ENCODE data around the gene TSC22D1. TPM values are rescaled to one million over a fixed set of nuclear protein-coding genes. Genes with fewer than 3 reads are reported as not detected.

The TSC22D1 gene
- total and polyA plus RNA-seq, 12 donors = 28.5 to 113 (median 59.8) TPM

- Histone ChIP-seq H3K4me1 (replicated peaks in 1 of 2) (no peaks in the 10 kb centered on the region), H3K36me3 (replicated peaks in 1 of 2) (no peaks in the 10 kb centered on the region), H3K9me3 (replicated peaks in 1 of 3) (no peaks in the 10 kb centered on the region), H3K27ac (no peak overlapping the region), H3K4me3 (no peak overlapping the region), H3K27me3 (no peaks in the 10 kb centered on the region)
- intact Hi-C loops (cut with DNase I) = no loop called here
- no peak for DNase-seq
- TF ChIP-seq CTCF (IDR thresholded peaks at IDR 0.05) (no peak), POLR2A (IDR thresholded peaks at IDR 0.05) (no peak)
These were observed 43.9 kb upstream of the TSC22D1 start for GRCh38 chr13:44620057-44620456.

- intact Hi-C loops (cut with DNase I) = no loop called here
- 82 to 96% (median 90%) methylated on average over 1 of the region's 1 CpG for WGBS, 4 donors
- DNase-seq = no peak
- Histone ChIP-seq H3K36me3 (replicated peaks in 1 of 2) (no peaks in the 10 kb centered on the region), H3K27me3 (no peaks in the 10 kb centered on the region), H3K27ac (no peak overlapping the region), H3K9me3 (replicated peaks in 1 of 3) (no peaks in the 10 kb centered on the region), H3K4me3 (no peak overlapping the region), H3K4me1 (replicated peaks in 1 of 2) (no peaks in the 10 kb centered on the region)
- TF ChIP-seq POLR2A (IDR thresholded peaks at IDR 0.05) (no peak), CTCF (IDR thresholded peaks at IDR 0.05) (no peak)
These were observed 43.5 kb upstream of the TSC22D1 start for GRCh38 chr13:44619651-44620050.

GRCh38 chr13:44618326-44618725, 42.2 kb upstream of the TSC22D1 start:
- H3K27ac ChIP-seq = no peak overlapping the region
- TF ChIP-seq POLR2A (IDR thresholded peaks at IDR 0.05) (no peak), CTCF (IDR thresholded peaks at IDR 0.05) (no peak)
- intact Hi-C loops (cut with DNase I) = no loop called here
- no peak overlapping the region for H3K4me3 ChIP-seq
- no peaks in the 10 kb centered on the region for H3K4me1 ChIP-seq (replicated peaks in 1 of 2)
- WGBS, 4 donors = 75 to 94% (median 88%) methylated on average over 1 of the region's 1 CpG
- no peaks in the 10 kb centered on the region for H3K27me3 ChIP-seq
- H3K9me3 ChIP-seq (replicated peaks in 1 of 3) = no peaks in the 10 kb centered on the region
- DNase-seq = no peak
- no peaks in the 10 kb centered on the region for H3K36me3 ChIP-seq (replicated peaks in 1 of 2)

GRCh38 chr13:44617648-44618047, 41.5 kb upstream of the TSC22D1 start:
- DNase-seq = no peak
- Histone ChIP-seq H3K4me1 (replicated peaks in 1 of 2) (no peaks in the 10 kb centered on the region), H3K4me3 (no peak overlapping the region), H3K9me3 (replicated peaks in 1 of 3) (no peaks in the 10 kb centered on the region), H3K36me3 (replicated peaks in 1 of 2) (no peaks in the 10 kb centered on the region), H3K27me3 (no peaks in the 10 kb centered on the region), H3K27ac (no peak overlapping the region)
- 82 to 92% (median 87%) methylated on average over 11 of the region's 11 CpGs for WGBS, 4 donors
- TF ChIP-seq CTCF (IDR thresholded peaks at IDR 0.05) = no peak
- no peak for TF ChIP-seq POLR2A (IDR thresholded peaks at IDR 0.05)
- intact Hi-C loops (cut with DNase I) = no loop called here
